Measurements from ENCODE around the gene HTT.

Gene HTT

DNA sequence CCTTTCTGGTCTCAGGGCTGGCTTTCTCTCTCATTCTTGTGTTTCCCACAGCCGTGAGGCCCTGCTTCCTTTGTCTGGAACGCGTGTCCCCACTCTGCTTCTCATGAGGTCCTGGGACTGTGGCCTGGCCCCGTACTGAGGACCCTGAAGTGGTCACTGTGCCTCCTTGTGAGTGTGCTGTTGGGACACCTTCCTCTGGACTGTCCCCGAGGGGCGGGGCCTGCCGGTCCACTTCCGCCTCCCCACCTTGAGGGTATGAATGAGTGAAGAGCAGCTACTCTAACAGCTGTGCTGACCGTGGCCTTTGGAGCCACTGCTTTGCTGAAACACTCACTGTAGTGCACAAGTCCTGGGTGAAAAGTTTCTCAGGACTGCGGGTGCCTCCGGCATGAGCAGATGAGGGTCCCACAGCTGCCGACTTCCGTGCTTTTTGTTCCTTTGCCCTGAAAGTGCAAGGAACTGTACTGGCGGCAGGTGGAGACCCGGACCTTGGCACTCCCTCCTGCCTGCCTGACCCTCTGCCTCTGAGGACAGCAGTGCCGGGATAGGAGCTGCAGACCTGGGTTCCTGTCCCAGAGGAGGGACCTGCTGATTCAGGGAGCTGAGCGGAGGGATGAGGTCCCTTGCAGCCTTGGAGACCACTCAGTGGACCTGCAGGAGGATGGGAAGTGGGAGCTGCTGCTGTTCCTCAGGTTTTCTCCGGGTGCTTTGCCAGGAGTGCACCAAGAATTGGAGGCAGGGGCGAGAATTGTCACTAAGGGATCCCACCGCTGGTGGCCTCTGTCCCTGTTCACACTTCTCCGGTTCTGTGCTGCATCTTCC lies 38.1 kb upstream of the HTT start:
- H3K27ac ChIP-seq (ENCODE audit: low read depth, low read length) = no peak overlapping the region
- H3K4me1 ChIP-seq (ENCODE audit: control insufficient read depth, low read length) = peaks cover 19% of the 10 kb centered on the region
- no peaks in the 10 kb centered on the region for H3F3A ChIP-seq (ENCODE audit: control insufficient read depth, insufficient read depth)
- H3K36me3 ChIP-seq (ENCODE audit: control insufficient read depth, low read length) = no peaks in the 10 kb centered on the region
- peaks cover 61% of the 10 kb centered on the region for H3K27me3 ChIP-seq (ENCODE audit: control insufficient read depth, low read length)
- no peak overlapping the region for H3K4me2 ChIP-seq (ENCODE audit: low read length)
- H3K79me2 ChIP-seq (ENCODE audit: control insufficient read depth, low read length) = no peaks in the 10 kb centered on the region
- no peak overlapping the region for H3K4me3 ChIP-seq (ENCODE audit: low read length)
- no peaks in the 10 kb centered on the region for H3K9me3 ChIP-seq (ENCODE audit: control insufficient read depth, insufficient read depth, low read length)
- no peak for TF ChIP-seq EZH2phosphoT487 (IDR thresholded peaks at IDR 0.05; ENCODE audit: borderline replicate concordance, low read length)
- H4K20me1 ChIP-seq (ENCODE audit: control insufficient read depth, insufficient read depth, low read depth, low read length) = no peaks in the 10 kb centered on the region
- H3K9me2 ChIP-seq (replicated peaks; ENCODE audit: control insufficient read depth, low read length) = no peaks in the 10 kb centered on the region

GRCh38 chr4:3037957-3038461 lies 36.5 kb upstream of the HTT start:
- Histone ChIP-seq H3K36me3 (ENCODE audit: control insufficient read depth, low read length) (no peaks in the 10 kb centered on the region), H3K4me2 (ENCODE audit: low read length) (0 out of 2 replicates have a peak overlapping the region, but pooled peaks have one; percentile 4), H3K27me3 (ENCODE audit: control insufficient read depth, low read length) (peaks cover 72% of the 10 kb centered on the region), H3K79me2 (ENCODE audit: control insufficient read depth, low read length) (no peaks in the 10 kb centered on the region), H4K20me1 (ENCODE audit: control insufficient read depth, insufficient read depth, low read depth, low read length) (no peaks in the 10 kb centered on the region), H3K4me1 (ENCODE audit: control insufficient read depth, low read length) (peaks cover 26% of the 10 kb centered on the region), H3K9me2 (replicated peaks; ENCODE audit: control insufficient read depth, low read length) (no peaks in the 10 kb centered on the region), H3F3A (ENCODE audit: control insufficient read depth, insufficient read depth) (no peaks in the 10 kb centered on the region), H3K27ac (ENCODE audit: low read depth, low read length) (no peak overlapping the region), H3K4me3 (ENCODE audit: low read length) (no peak overlapping the region), H3K9me3 (ENCODE audit: control insufficient read depth, insufficient read depth, low read length) (no peaks in the 10 kb centered on the region)
- no peak for TF ChIP-seq CTCF (IDR thresholded peaks at IDR 0.05; ENCODE audit: low read depth, low read length, poor library complexity, severe bottlenecking)
- no peak for TF ChIP-seq EZH2phosphoT487 (IDR thresholded peaks at IDR 0.05; ENCODE audit: borderline replicate concordance, low read length)

DNA sequence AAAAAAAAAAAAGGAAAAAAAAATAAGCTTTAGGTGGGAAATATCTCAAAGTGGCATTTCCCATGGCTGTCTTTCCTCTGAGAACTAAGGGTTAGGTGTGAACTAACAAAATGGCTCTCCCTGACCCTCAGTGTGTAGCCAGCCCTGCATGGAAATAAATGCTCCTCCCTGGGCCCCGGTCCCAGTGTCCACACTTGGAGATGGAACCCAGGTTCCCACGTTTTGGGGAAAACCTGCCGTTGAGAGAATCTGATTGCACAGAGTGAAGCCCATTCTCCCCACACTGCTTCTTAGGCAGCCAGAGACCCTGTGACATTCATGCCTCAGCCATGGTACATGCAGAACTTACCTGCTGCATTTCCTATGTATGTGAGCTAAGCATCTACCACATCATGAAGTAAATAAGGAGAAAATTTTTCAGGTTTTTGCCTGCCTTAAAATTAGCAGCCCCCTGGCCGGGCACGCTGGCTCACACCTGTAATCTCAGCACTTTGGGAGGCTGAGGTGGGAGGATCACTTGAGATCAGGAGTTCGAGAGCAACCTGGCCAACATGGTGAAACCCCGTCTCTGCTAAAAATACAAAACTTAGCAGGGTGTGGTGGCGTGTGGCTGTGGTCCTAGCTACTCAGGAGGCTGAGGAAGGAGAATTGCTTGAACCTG lies 34.6 kb upstream of the HTT start:
- H3K36me3 ChIP-seq (ENCODE audit: control insufficient read depth, low read length) = no peaks in the 10 kb centered on the region
- H3K4me3 ChIP-seq (ENCODE audit: low read length) = no peak overlapping the region
- H3K79me2 ChIP-seq (ENCODE audit: control insufficient read depth, low read length) = no peaks in the 10 kb centered on the region
- H3K9me3 ChIP-seq (ENCODE audit: control insufficient read depth, insufficient read depth, low read length) = no peaks in the 10 kb centered on the region
- peaks cover 26% of the 10 kb centered on the region for H3K4me1 ChIP-seq (ENCODE audit: control insufficient read depth, low read length)
- no peak overlapping the region for H3K27ac ChIP-seq (ENCODE audit: low read depth, low read length)
- TF ChIP-seq EZH2phosphoT487 (IDR thresholded peaks at IDR 0.05; ENCODE audit: borderline replicate concordance, low read length) (no peak), CTCF (IDR thresholded peaks at IDR 0.05; ENCODE audit: low read depth, low read length, poor library complexity, severe bottlenecking) (no peak)
- peaks cover 65% of the 10 kb centered on the region for H3K27me3 ChIP-seq (ENCODE audit: control insufficient read depth, low read length)
- H3K4me2 ChIP-seq (ENCODE audit: low read length) = no peak overlapping the region
- peaks cover 6% of the 10 kb centered on the region; the same call in 1 of the 2 replicates for H3F3A ChIP-seq (ENCODE audit: control insufficient read depth, insufficient read depth)
- no peaks in the 10 kb centered on the region for H3K9me2 ChIP-seq (replicated peaks; ENCODE audit: control insufficient read depth, low read length)
- H4K20me1 ChIP-seq (ENCODE audit: control insufficient read depth, insufficient read depth, low read depth, low read length) = no peaks in the 10 kb centered on the region
